A549 (cell line): Measurements from ENCODE around the gene C11orf91. TPM values are rescaled to one million over a fixed set of nuclear protein-coding genes. Genes with fewer than 3 reads are reported as not detected.
A peak's percentile ranks its signal among the peaks of the same experiment; 100 is the strongest.

Experiments used
- ATAC-seq, 2 experiments: fragments of 200-7000 bp in 1 of 2; fragments of >200 bp in 1 of 2; cut with Nextera tagmentation in 1 of 2; cut with Tn5 transposase in 1 of 2; 3 replicates each; pipeline versions ENCODE4 v1.8.0 to v1.9.1; 2018 to 2020; ENCODE audit warnings: mild to moderate bottlenecking in 1 of 2, moderate library complexity in 1 of 2
- CTCF ChIA-PET: fragments of 300-600 bp; sonication (Branson Sonifier 250); formaldehyde crosslinking; extraction: SDS; loops from one replicate; lab custom pipeline; 2021; ENCODE audit warnings: antibody characterized with exemption, inconsistent platforms; lab: Yijun Ruan, JAX
- POLR2A ChIA-PET: fragments of 350-600 bp; formaldehyde crosslinking; extraction: SDS; loops from one replicate; lab custom pipeline; 2021; ENCODE audit warnings: antibody characterized with exemption, inconsistent platforms; lab: Yijun Ruan, JAX
- DNase-seq, 2 experiments: peaks; one replicate each; pipeline versions ENCODE4 v3.0.0 to v3.0.0-alpha.2; 2011 to 2016; ENCODE audit warnings: low read depth in 1 of 2, low spot score in 1 of 2
- FAIRE-seq: peaks from 2 replicates; lab custom pipeline; 2011; peaks lifted over from hg19 to GRCh38; lab: Jason Lieb, UNC
- H3K27ac ChIP-seq, 2 experiments: fragments of >200 bp; sonication (Bioruptor Twin); formaldehyde crosslinking; 3 replicates each; pipeline ENCODE4 v1.5.1; 2016 to 2017
- H3K4me1 ChIP-seq: fragments of >200 bp; sonication (Bioruptor Twin); formaldehyde crosslinking; 3 replicates; pipeline ENCODE4 v1.6.1; 2016
- H3K4me2 ChIP-seq: fragments of >200 bp; sonication (Bioruptor Twin); formaldehyde crosslinking; 3 replicates; pipeline ENCODE4 v1.6.1; 2016
- H3K4me3 ChIP-seq: fragments of >200 bp; sonication (Bioruptor Twin); formaldehyde crosslinking; 3 replicates; pipeline ENCODE4 v1.5.1; 2016
- H3K9me3 ChIP-seq: fragments of >200 bp; sonication (Bioruptor Twin); formaldehyde crosslinking; 3 replicates; pipeline ENCODE4 v1.6.1; 2016
- ATOH8 ChIP-seq: fragments of 250-450 bp; sonication (Bioruptor Pico); IDR thresholded peaks from 2 replicates; pipeline ENCODE4 v1.5.0; 2020; ENCODE audit warnings: low read depth, mild to moderate bottlenecking, moderate library complexity
- BHLHE40 ChIP-seq: IDR thresholded peaks from 2 replicates; pipeline ENCODE4 v1.6.1; 2012; ENCODE audit warnings: low read depth, low read length, inconsistent platforms
- CBX2 ChIP-seq: fragments of 200-600 bp; sonication (generic); IDR thresholded peaks from 2 replicates; pipeline ENCODE4 v1.6.1; 2016; ENCODE audit warnings: low read depth, mild to moderate bottlenecking, borderline replicate concordance
- CBX8 ChIP-seq: fragments of 200-600 bp; sonication (generic); IDR thresholded peaks from 2 replicates; pipeline ENCODE4 v1.6.1; 2016
- CHD2 ChIP-seq: fragments of 150-350 bp; IDR thresholded peaks from 2 replicates; pipeline ENCODE4 v1.6.1; 2014; ENCODE audit warnings: low read length; ENCODE audit not compliant: partially characterized antibody
- CHD4 ChIP-seq: fragments of 200-600 bp; sonication (generic); IDR thresholded peaks from 2 replicates; pipeline ENCODE4 v1.6.1; 2016; ENCODE audit warnings: antibody characterized with exemption, mild to moderate bottlenecking, borderline replicate concordance
- E2F6 ChIP-seq: IDR thresholded peaks from 2 replicates; pipeline ENCODE4 v1.6.1; 2012; ENCODE audit warnings: low read depth, borderline replicate concordance
- EHF ChIP-seq: fragments of 250-450 bp; sonication (Bioruptor Pico); IDR thresholded peaks from 2 replicates; pipeline ENCODE4 v1.5.0; 2020; ENCODE audit warnings: mild to moderate bottlenecking
- EHMT2 ChIP-seq: fragments of 200-600 bp; sonication (generic); IDR thresholded peaks from 2 replicates; pipeline ENCODE4 v1.6.1; 2016; ENCODE audit warnings: antibody characterized with exemption, low read depth, mild to moderate bottlenecking, moderate library complexity
- EP300 ChIP-seq, 2 experiments: fragments of >200 bp; sonication (Bioruptor Twin); formaldehyde crosslinking; IDR thresholded peaks; 2 replicates in 1 of 2; 3 replicates in 1 of 2; pipeline ENCODE4 v1.6.1; 2016 to 2017
- HDAC2 ChIP-seq: fragments of 200-600 bp; sonication (generic); IDR thresholded peaks from 2 replicates; pipeline ENCODE4 v1.6.1; 2016
- HES2 ChIP-seq: fragments of >200 bp; sonication (Bioruptor Twin); formaldehyde crosslinking; IDR thresholded peaks from 2 replicates; pipeline ENCODE4 v1.6.1; 2016
- HMGXB4 ChIP-seq: fragments of 250-450 bp; sonication (Bioruptor Pico); IDR thresholded peaks from 2 replicates; pipeline ENCODE4 v1.5.0; 2021; ENCODE audit warnings: mild to moderate bottlenecking, moderate library complexity, borderline replicate concordance
- HOXB13 ChIP-seq: fragments of 250-450 bp; sonication (Bioruptor Pico); IDR thresholded peaks from 2 replicates; pipeline ENCODE4 v1.5.0; 2020; ENCODE audit warnings: low read depth, mild to moderate bottlenecking, moderate library complexity
- HOXB5 ChIP-seq: fragments of 250-450 bp; sonication (Bioruptor Pico); IDR thresholded peaks from 2 replicates; pipeline ENCODE4 v1.5.0; 2020; ENCODE audit warnings: mild to moderate bottlenecking, moderate library complexity
- JUNB ChIP-seq: fragments of >200 bp; sonication (Bioruptor Twin); formaldehyde crosslinking; IDR thresholded peaks from 2 replicates; pipeline ENCODE4 v1.6.1; 2016
- MAX ChIP-seq: IDR thresholded peaks from 2 replicates; pipeline ENCODE4 v1.6.1; 2012
- MYC ChIP-seq: IDR thresholded peaks from 2 replicates; pipeline ENCODE4 v1.6.1; 2012; ENCODE audit warnings: mild to moderate bottlenecking, inconsistent platforms, low read length, improper control_type of control experiment, borderline replicate concordance
- NFE2L2 ChIP-seq: fragments of 150-350 bp; conservative IDR thresholded peaks from 2 replicates; pipeline ENCODE4 v1.6.1; 2014; ENCODE audit warnings: low read length
- PHF8 ChIP-seq: fragments of 200-600 bp; sonication (generic); IDR thresholded peaks from 2 replicates; pipeline ENCODE4 v1.6.1; 2016; ENCODE audit warnings: low read depth, mild to moderate bottlenecking, antibody characterized with exemption, moderate library complexity, borderline replicate concordance
- POLR2A ChIP-seq: IDR thresholded peaks from 2 replicates; pipeline ENCODE4 v1.6.1; 2012; ENCODE audit warnings: mild to moderate bottlenecking, low read length
- RAD21 ChIP-seq, 2 experiments: fragments of >200 bp in 1 of 2; sonication (Bioruptor Twin) in 1 of 2; formaldehyde crosslinking in 1 of 2; IDR thresholded peaks in 1 of 2; conservative IDR thresholded peaks in 1 of 2; 2 replicates in 1 of 2; 3 replicates in 1 of 2; pipeline ENCODE4 v1.6.1; 2012 to 2018; ENCODE audit warnings: inconsistent platforms in 1 of 2
- RNF2 ChIP-seq: fragments of 200-600 bp; sonication (generic); IDR thresholded peaks from 2 replicates; pipeline ENCODE4 v1.6.1; 2016; ENCODE audit warnings: low read depth, mild to moderate bottlenecking, antibody characterized with exemption, moderate library complexity, borderline replicate concordance
- SREBF2 ChIP-seq: fragments of 450-650 bp; IDR thresholded peaks from 2 replicates; pipeline ENCODE4 v1.6.1; 2014; ENCODE audit warnings: mild to moderate bottlenecking, moderate library complexity
- TFCP2L1 ChIP-seq: fragments of 250-450 bp; sonication (Bioruptor Pico); IDR thresholded peaks from 2 replicates; pipeline ENCODE4 v1.5.0; 2021; ENCODE audit warnings: mild to moderate bottlenecking
- USF2 ChIP-seq: fragments of 450-650 bp; IDR thresholded peaks from 2 replicates; pipeline ENCODE4 v1.6.1; 2014; ENCODE audit warnings: antibody characterized with exemption
- WGBS: methylation state at CpG from one replicate; pipeline ENCODE4 v1.1.6; 2017; ENCODE audit errors: missing lambda C conversion rate; 5-methylcytosine and 5-hydroxymethylcytosine counted together
- polyA plus RNA-seq, 4 experiments: library from polyadenylated mRNA; depleted of rRNA in 3 of 4; stranded (reverse); fragments of >200 nt; fragmentation: RNase III in 1 of 4; extraction: RNeasy Plus Mini Kit Qiagen cat#74134 plus additional on column Dnase treatment in 1 of 4; gene quantifications; 2 replicates in 3 of 4; 3 replicates in 1 of 4; pipeline ENCODE4 v1.2.3, GENCODE V29; 2011 to 2017

Gene C11orf91
- polyA plus RNA-seq, 2 of the 4 experiments (the other 2 are of a cell fraction): 0.15 TPM; not detected in 1

- POLR2A ChIA-PET: no interaction called here
- H3K27ac ChIP-seq: no peak overlapping the region
- no peak overlapping the region for H3K4me3 ChIP-seq
- no peak for DNase-seq
- H3K4me2 ChIP-seq: no peak overlapping the region
- ATAC-seq: no peak
- H3K9me3 ChIP-seq: no peaks in the 10 kb centered on the region
- 63% methylated on average over 6 of the region's 6 CpGs for WGBS
- TF ChIP-seq RNF2 (no peak), CHD2 (no peak), EHF (CRISPR knock-in tag) (no peak), TFCP2L1 (CRISPR knock-in tag) (no peak), EHMT2 (no peak), SREBF2 (no peak), CBX2 (no peak), ATOH8 (CRISPR knock-in tag) (no peak), EP300 (IDR thresholded peaks at IDR 0.05) (no peak), NFE2L2 (no peak), BHLHE40 (no peak), PHF8 (no peak)
- no peak for FAIRE-seq
- no peaks in the 10 kb centered on the region for H3K4me1 ChIP-seq
- CTCF ChIA-PET: no interaction called here
Observed at GRCh38 chr11:33651990-33652389, 48.6 kb downstream of the C11orf91 start.

- ChIA-PET POLR2A (no interaction called here), CTCF (no interaction called here)
- FAIRE-seq: no peak
- H3K4me3 ChIP-seq: no peak overlapping the region
- ATAC-seq: peak in 1 of 2 experiments; percentile 32; a peak in 1 of 6 replicates
- H3K4me1 ChIP-seq: no peaks in the 10 kb centered on the region
- TF ChIP-seq HOXB13 (CRISPR knock-in tag): no peak
- no peak for TF ChIP-seq HMGXB4 (CRISPR knock-in tag)
- no peak for TF ChIP-seq CHD4
- TF ChIP-seq MAX: no peak
- TF ChIP-seq HES2: no peak
- 79% methylated on average over 4 of the region's 4 CpGs for WGBS
- H3K9me3 ChIP-seq: no peaks in the 10 kb centered on the region
- H3K27ac ChIP-seq: no peak overlapping the region
- DNase-seq: no peak
- H3K4me2 ChIP-seq: no peak overlapping the region
Observed at GRCh38 chr11:33651555-33651954, 49.1 kb downstream of the C11orf91 start.

- no peaks in the 10 kb centered on the region for H3K4me1 ChIP-seq
- no peak for TF ChIP-seq HDAC2
- no peak for TF ChIP-seq HOXB5 (CRISPR knock-in tag)
- TF ChIP-seq CHD4: no peak
- TF ChIP-seq JUNB: no peak
- TF ChIP-seq MYC: no peak
- TF ChIP-seq MAX: no peak
- TF ChIP-seq E2F6: no peak
- no peak for TF ChIP-seq CBX8
- no peak for TF ChIP-seq RNF2
- TF ChIP-seq TFCP2L1 (CRISPR knock-in tag): no peak
- TF ChIP-seq HES2: no peak
- TF ChIP-seq USF2: no peak
- no peak for TF ChIP-seq RAD21 (conservative IDR thresholded peaks at IDR 0.05 in 1 of 2, IDR thresholded peaks at IDR 0.05 in 1 of 2)
- TF ChIP-seq POLR2A: no peak
- TF ChIP-seq HMGXB4 (CRISPR knock-in tag): no peak
- CTCF ChIA-PET: interaction anchor here (0.9 kb wide), 1 partner anchor 19 kb away, joined by 3 read pairs; no protein-coding TSS in a partner anchor
- DNase-seq: no peak
- no peaks in the 10 kb centered on the region for H3K9me3 ChIP-seq
- WGBS: 80% methylated on average over 4 of the region's 4 CpGs
- H3K4me3 ChIP-seq: no peak overlapping the region
- POLR2A ChIA-PET: no interaction called here
- no peak for ATAC-seq
- no peak overlapping the region for H3K27ac ChIP-seq
- FAIRE-seq: no peak
- no peak overlapping the region for H3K4me2 ChIP-seq
Observed at GRCh38 chr11:33649944-33650343, 50.7 kb downstream of the C11orf91 start.
